Thoracic aorta (tissue), 2 donors: ENCODE measurements around the gene USHBP1. TPM values are rescaled to one million over a fixed set of nuclear protein-coding genes. Genes with fewer than 3 reads are reported as not detected.

ENCODE experiments used
- ATAC-seq: fragments of 150-250 bp; one replicate; pipeline ENCODE4 v1.8.0; 2017; ENCODE audit warnings: low read depth; ENCODE audit not compliant: insufficient number of reproducible peaks, low FRiP score
- DNase-seq: peaks from one replicate; pipeline ENCODE4 v3.0.0-alpha.2; 2020; ENCODE audit warnings: low spot score
- H3K27ac ChIP-seq, 2 donors: fragments of 200-600 bp; sonication (generic); 1 replicate in 1 of 2; 2 replicates in 1 of 2; pipeline ENCODE4 v1.5.1; 2016; ENCODE audit warnings: mild to moderate bottlenecking in 2 of 2, moderate library complexity in 2 of 2
- H3K27me3 ChIP-seq: fragments of 200-600 bp; sonication (generic); replicated peaks from 2 replicates; pipeline ENCODE4 v1.6.0; 2016; ENCODE audit warnings: mild to moderate bottlenecking; ENCODE audit not compliant: insufficient read depth
- H3K36me3 ChIP-seq: fragments of 200-600 bp; sonication (generic); one replicate; pipeline ENCODE4 v1.5.1; 2016
- H3K4me1 ChIP-seq, 2 donors: fragments of 200-600 bp; sonication (generic); 1 replicate in 1 of 2; 2 replicates in 1 of 2; pipeline versions ENCODE4 v1.5.1 to v1.6.0; 2016; ENCODE audit warnings: low read depth in 2 of 2, mild to moderate bottlenecking in 1 of 2; ENCODE audit not compliant: control insufficient read depth in 1 of 2
- H3K4me3 ChIP-seq: fragments of 200-600 bp; sonication (generic); 2 replicates; pipeline ENCODE4 v1.5.1; 2016; ENCODE audit warnings: mild to moderate bottlenecking
- H3K9me3 ChIP-seq: fragments of 200-600 bp; sonication (generic); 2 replicates; pipeline ENCODE4 v1.5.1; 2016
- CTCF ChIP-seq: fragments of 200-600 bp; sonication (generic); IDR thresholded peaks from one replicate; pipeline ENCODE4 v1.5.1; 2019; ENCODE audit warnings: antibody characterized with exemption
- total RNA-seq, 2 donors: library from RNA; depleted of rRNA; stranded (reverse); fragments of >200 nt; gene quantifications; one replicate each; pipeline versions ENCODE4 v1.1.0 to v1.2.3, GENCODE V29; 2016

The USHBP1 gene
- total RNA-seq, 2 donors from 2014 or later: 3.5 to 4.0 TPM

GRCh38 chr19:17235971-17236777 lies 28.4 kb downstream of the USHBP1 start:
- no peaks in the 10 kb centered on the region for H3K27me3 ChIP-seq
- H3K27ac ChIP-seq: peak overlapping the region; percentile 53 to 64
- H3K4me1 ChIP-seq: peaks cover 14 to 25% of the 10 kb centered on the region in 2 donors
- DNase-seq (no peak), ATAC-seq (no peak)
- H3K4me3 ChIP-seq: peak overlapping the region; percentile 76
- peaks cover 12% of the 10 kb centered on the region for H3K36me3 ChIP-seq
- no peak for TF ChIP-seq CTCF
- no peaks in the 10 kb centered on the region for H3K9me3 ChIP-seq

GRCh38 chr19:17235300-17235970 lies 29.1 kb downstream of the USHBP1 start:
- no peak for ATAC-seq
- peak overlapping the region; percentile 76 for H3K4me3 ChIP-seq

GRCh38 chr19:17234911-17235299 lies 29.6 kb downstream of the USHBP1 start:
- H3K4me1 ChIP-seq: peaks cover 12 to 23% of the 10 kb centered on the region in 2 donors
- no peak for ATAC-seq
- no peak for TF ChIP-seq CTCF
- peak overlapping the region; percentile 50 to 60 for H3K27ac ChIP-seq
- H3K4me3 ChIP-seq: peak overlapping the region; percentile 76
- DNase-seq: no peak
- peaks cover 8% of the 10 kb centered on the region for H3K36me3 ChIP-seq
- H3K9me3 ChIP-seq: no peaks in the 10 kb centered on the region
- no peaks in the 10 kb centered on the region for H3K27me3 ChIP-seq

More at GRCh38 chr19:17235300-17235970, 29.1 kb downstream of the USHBP1 start:
- peaks cover 9% of the 10 kb centered on the region for H3K36me3 ChIP-seq
- peak overlapping the region; percentile 50 to 60 for H3K27ac ChIP-seq
- H3K9me3 ChIP-seq: no peaks in the 10 kb centered on the region
- no peak for DNase-seq
- H3K27me3 ChIP-seq: no peaks in the 10 kb centered on the region
- H3K4me1 ChIP-seq: peaks cover 12 to 23% of the 10 kb centered on the region in 2 donors
- TF ChIP-seq CTCF: peak; percentile 50

GRCh38 chr19:17232258-17232657 lies 32.3 kb downstream of the USHBP1 start:
- H3K4me1 ChIP-seq: peaks cover 12 to 31% of the 10 kb centered on the region in 2 donors
- peaks cover 11% of the 10 kb centered on the region for H3K36me3 ChIP-seq
- no peaks in the 10 kb centered on the region for H3K27me3 ChIP-seq
- H3K27ac ChIP-seq: no peak overlapping the region
- DNase-seq: no peak
- TF ChIP-seq CTCF: no peak
- H3K9me3 ChIP-seq: no peaks in the 10 kb centered on the region
- no peak for ATAC-seq
- no peak overlapping the region for H3K4me3 ChIP-seq

GRCh38 chr19:17229890-17230289 lies 34.7 kb downstream of the USHBP1 start:
- no peak for DNase-seq
- no peak overlapping the region for H3K27ac ChIP-seq
- H3K36me3 ChIP-seq: peaks cover 11% of the 10 kb centered on the region
- H3K4me1 ChIP-seq: peaks cover under 1 to 28% of the 10 kb centered on the region in 2 donors
- no peak for ATAC-seq
- TF ChIP-seq CTCF: no peak
- H3K27me3 ChIP-seq: no peaks in the 10 kb centered on the region
- no peak overlapping the region for H3K4me3 ChIP-seq
- H3K9me3 ChIP-seq: no peaks in the 10 kb centered on the region
